Activated B cell treated with CpG ODN at 0.5 μM for 24 hours (primary cell): ENCODE results near the gene ANKH. TPM values are rescaled to one million over a fixed set of nuclear protein-coding genes. Genes with fewer than 3 reads are reported as not detected.

Experiments
- ATAC-seq: fragments of 200-7000 bp; cut with Tn5 transposase; one replicate; pipeline ENCODE4 v1.10.0; 2021; ENCODE audit warnings: low read depth, mild to moderate bottlenecking, moderate library complexity
- CTCF ChIA-PET: fragments of 350-600 bp; sonication (Branson Sonifier 250); formaldehyde crosslinking; loops from one replicate; lab custom pipeline; 2021; ENCODE audit warnings: antibody characterized with exemption; lab: Charles Lee
- POLR2A ChIA-PET: fragments of 350-600 bp; sonication (Branson Sonifier 250); formaldehyde crosslinking; loops from one replicate; lab custom pipeline; 2021; ENCODE audit warnings: antibody characterized with exemption; lab: Charles Lee
- DNase-seq: peaks from one replicate; pipeline ENCODE4 v3.0.0; 2022
- H3K27ac Mint-ChIP-seq: one replicate; pipeline ENCODE4 v1.8.0; 2020; ENCODE audit warnings: mixed read lengths
- H3K27me3 Mint-ChIP-seq: one replicate; pipeline ENCODE4 v1.8.0; 2021; ENCODE audit warnings: mixed read lengths
- H3K36me3 Mint-ChIP-seq: one replicate; pipeline ENCODE4 v1.8.0; 2021; ENCODE audit warnings: low read depth, mixed read lengths
- H3K4me1 Mint-ChIP-seq: one replicate; pipeline ENCODE4 v1.8.0; 2021; ENCODE audit warnings: mixed read lengths
- H3K4me3 Mint-ChIP-seq: one replicate; pipeline ENCODE4 v1.8.0; 2020; ENCODE audit warnings: mild to moderate bottlenecking, mixed read lengths
- H3K9me3 Mint-ChIP-seq: one replicate; pipeline ENCODE4 v1.8.0; 2020; ENCODE audit warnings: mixed read lengths
- intact Hi-C: fragments of 100-400 bp; cut with micrococcal nuclease; formaldehyde crosslinking; loops from one replicate; pipeline ENCODE4 v1.15.1; 2024
- total RNA-seq: library from RNA; stranded (reverse); gene quantifications from 2 replicates; pipeline ENCODE4 v1.2.3, GENCODE V29; 2022
- TF ChIP-seq, protein P1 (sequence below): fragments of 200-600 bp; IDR thresholded peaks from one replicate; pipeline ENCODE4 v1.8.0; 2022; ENCODE audit warnings: antibody characterized with exemption, mild to moderate bottlenecking

The ANKH gene
- total RNA-seq, 1 donor from 2014 or later = 43.3 TPM

DNA sequence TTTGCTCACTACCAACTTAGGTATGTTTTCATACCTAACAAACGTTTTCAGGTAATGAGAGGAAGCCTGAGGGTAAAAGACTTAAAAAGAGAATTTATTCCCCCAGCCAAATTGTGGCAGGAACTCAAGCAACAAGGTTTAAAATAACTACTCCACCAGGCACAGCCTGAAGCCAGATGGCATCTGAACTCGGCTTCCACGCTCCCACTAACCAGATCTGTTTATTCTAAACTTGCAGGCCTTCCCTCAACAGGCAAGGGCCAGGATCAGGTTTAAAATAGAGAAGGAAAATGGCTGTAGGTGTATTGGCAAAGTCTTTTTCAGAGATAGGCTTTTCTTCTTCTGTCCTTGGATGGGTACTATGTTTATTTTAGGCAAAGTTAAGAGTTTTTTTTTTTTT is 117.6 kb downstream of the ANKH start:
- intact Hi-C loops = no loop called here
- no peak overlapping the region for H3K4me3 Mint-ChIP-seq
- peaks cover 4% of the 10 kb centered on the region for H3K4me1 Mint-ChIP-seq
- ATAC-seq = no peak
- H3K27ac Mint-ChIP-seq = no peak overlapping the region
- POLR2A ChIA-PET = no interaction called here
- TF ChIP-seq, protein P1, sequence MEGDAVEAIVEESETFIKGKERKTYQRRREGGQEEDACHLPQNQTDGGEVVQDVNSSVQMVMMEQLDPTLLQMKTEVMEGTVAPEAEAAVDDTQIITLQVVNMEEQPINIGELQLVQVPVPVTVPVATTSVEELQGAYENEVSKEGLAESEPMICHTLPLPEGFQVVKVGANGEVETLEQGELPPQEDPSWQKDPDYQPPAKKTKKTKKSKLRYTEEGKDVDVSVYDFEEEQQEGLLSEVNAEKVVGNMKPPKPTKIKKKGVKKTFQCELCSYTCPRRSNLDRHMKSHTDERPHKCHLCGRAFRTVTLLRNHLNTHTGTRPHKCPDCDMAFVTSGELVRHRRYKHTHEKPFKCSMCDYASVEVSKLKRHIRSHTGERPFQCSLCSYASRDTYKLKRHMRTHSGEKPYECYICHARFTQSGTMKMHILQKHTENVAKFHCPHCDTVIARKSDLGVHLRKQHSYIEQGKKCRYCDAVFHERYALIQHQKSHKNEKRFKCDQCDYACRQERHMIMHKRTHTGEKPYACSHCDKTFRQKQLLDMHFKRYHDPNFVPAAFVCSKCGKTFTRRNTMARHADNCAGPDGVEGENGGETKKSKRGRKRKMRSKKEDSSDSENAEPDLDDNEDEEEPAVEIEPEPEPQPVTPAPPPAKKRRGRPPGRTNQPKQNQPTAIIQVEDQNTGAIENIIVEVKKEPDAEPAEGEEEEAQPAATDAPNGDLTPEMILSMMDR = no peak
- no peaks in the 10 kb centered on the region for H3K27me3 Mint-ChIP-seq
- DNase-seq = no peak
- no peaks in the 10 kb centered on the region for H3K9me3 Mint-ChIP-seq
- H3K36me3 Mint-ChIP-seq = peaks cover 54% of the 10 kb centered on the region
- CTCF ChIA-PET = no interaction called here

DNA sequence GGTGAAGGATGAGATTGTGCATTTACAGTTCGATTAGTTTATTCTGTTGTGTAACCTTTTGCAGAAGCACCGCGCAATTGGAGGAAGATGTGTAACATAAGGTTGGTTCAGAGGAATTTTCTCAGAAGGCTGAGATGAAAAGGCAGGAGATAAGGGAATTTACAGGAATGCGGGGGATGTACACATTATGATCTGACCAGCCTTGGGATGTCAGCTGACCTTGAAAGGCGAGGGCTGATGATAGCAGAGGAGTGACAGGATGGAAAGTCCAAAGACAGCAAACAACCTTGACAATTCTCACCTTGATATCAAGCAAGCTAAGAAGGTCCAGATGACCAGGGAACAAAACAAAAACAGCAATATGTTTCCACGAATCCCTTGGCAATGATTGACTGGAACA is 118.3 kb downstream of the ANKH start:
- intact Hi-C loops = no loop called here
- ChIA-PET POLR2A (no interaction called here), CTCF (no interaction called here)
- Mint-ChIP-seq H3K36me3 (peaks cover 55% of the 10 kb centered on the region), H3K4me1 (peaks cover 4% of the 10 kb centered on the region), H3K27ac (no peak overlapping the region), H3K4me3 (no peak overlapping the region), H3K27me3 (no peaks in the 10 kb centered on the region), H3K9me3 (no peaks in the 10 kb centered on the region)
- no peak for DNase-seq
- no peak for ATAC-seq
- TF ChIP-seq, protein P1 = no peak

DNA sequence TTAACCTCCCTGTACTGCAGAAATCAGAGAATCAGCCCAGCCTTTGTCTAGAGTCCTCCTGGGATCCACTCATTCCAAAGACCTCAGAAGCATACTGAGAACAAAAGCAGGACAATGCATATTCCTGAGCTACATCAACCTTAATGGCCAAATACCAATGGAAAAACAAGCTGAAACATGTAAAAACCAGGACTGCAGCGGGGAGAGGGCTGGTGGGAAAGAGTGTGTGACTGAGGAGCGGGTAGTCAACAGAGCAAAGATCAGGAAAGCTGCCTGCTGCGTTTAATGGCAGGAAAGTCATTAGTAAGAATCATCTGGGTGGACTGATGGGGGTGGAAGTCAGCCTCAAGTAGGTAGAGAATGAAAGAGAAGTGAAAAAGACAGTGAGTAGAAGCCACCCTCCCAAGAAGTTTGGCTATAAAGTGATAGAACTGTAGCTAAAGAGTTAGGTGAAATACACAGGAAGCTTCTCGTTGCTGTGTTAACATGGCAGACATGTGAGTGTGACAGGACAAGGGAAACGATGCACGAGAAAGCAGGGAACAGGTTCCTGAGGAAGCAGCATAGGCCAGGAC is 119.0 kb downstream of the ANKH start:
- TF ChIP-seq, protein P1 = no peak
- H3K9me3 Mint-ChIP-seq = no peaks in the 10 kb centered on the region
- DNase-seq (no peak), ATAC-seq (no peak)
- peaks cover 50% of the 10 kb centered on the region for H3K36me3 Mint-ChIP-seq
- intact Hi-C loops = no loop called here
- H3K27ac Mint-ChIP-seq = no peak overlapping the region
- H3K27me3 Mint-ChIP-seq = no peaks in the 10 kb centered on the region
- ChIA-PET CTCF (no interaction called here), POLR2A (no interaction called here)
- H3K4me1 Mint-ChIP-seq = peaks cover 4% of the 10 kb centered on the region
- H3K4me3 Mint-ChIP-seq = no peak overlapping the region

DNA sequence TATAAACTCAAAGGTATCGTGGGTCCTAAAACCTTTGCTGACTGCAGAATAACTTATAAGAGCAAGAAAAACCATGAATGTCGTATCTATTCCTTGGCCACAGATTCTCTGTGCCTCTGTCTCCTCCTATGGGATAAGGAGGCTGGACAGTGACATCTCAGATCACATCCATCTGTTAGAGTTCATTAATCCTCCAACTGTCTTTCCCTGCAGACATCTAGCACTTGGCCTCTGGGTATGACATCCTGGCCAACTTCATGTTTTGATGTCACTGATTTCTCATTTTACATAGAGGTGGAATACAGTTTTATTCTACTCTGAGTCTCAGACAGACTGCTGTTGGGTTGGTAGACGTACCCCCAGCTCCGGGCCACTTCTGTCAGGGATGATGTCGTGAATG is 120.9 kb downstream of the ANKH start:
- POLR2A ChIA-PET = no interaction called here
- Mint-ChIP-seq H3K36me3 (peaks cover 55% of the 10 kb centered on the region), H3K4me3 (no peak overlapping the region), H3K27ac (no peak overlapping the region), H3K9me3 (no peaks in the 10 kb centered on the region), H3K27me3 (no peaks in the 10 kb centered on the region), H3K4me1 (peaks cover 12% of the 10 kb centered on the region)
- ATAC-seq (no peak), DNase-seq (no peak)
- TF ChIP-seq, protein P1 = no peak
- CTCF ChIA-PET = no interaction called here
- intact Hi-C loops = no loop called here

DNA sequence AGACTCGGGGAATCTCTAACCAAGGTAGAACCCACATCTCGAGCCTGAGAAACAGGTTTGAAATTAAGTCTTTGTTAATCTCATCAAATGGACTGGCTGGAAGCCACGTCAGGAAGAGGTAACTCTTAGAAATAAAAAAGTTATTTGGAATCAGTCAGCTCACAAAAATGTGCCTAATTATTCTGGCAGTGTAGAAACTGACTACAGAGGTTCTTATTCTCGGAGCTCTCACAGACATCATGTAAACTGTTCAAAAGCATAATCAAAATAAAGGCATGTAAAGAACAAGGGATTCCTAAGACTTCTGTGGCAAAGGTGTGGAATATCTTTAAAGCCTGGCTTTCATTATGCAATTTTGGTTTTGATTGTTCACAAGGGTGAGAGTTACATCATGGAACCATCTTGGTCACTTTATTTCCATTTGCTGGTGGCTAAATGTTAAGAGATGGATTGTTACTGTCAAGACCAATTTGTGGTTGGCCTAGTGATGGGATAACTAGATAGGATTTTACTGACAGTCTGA is 121.9 kb downstream of the ANKH start:
- intact Hi-C loops = no loop called here
- TF ChIP-seq, protein P1 = no peak

More for the DNA sequence above, 121.9 kb downstream of the ANKH start:
- H3K36me3 Mint-ChIP-seq = peaks cover 56% of the 10 kb centered on the region
- no peak for ATAC-seq
- H3K4me3 Mint-ChIP-seq = no peak overlapping the region
- no peak for DNase-seq
- H3K27ac Mint-ChIP-seq = no peak overlapping the region
- CTCF ChIA-PET = no interaction called here
- no peaks in the 10 kb centered on the region for H3K27me3 Mint-ChIP-seq
- H3K4me1 Mint-ChIP-seq = peaks cover 23% of the 10 kb centered on the region
- POLR2A ChIA-PET = no interaction called here
- H3K9me3 Mint-ChIP-seq = no peaks in the 10 kb centered on the region
